HepG2 (cell line): ENCODE results near the gene SLC34A3. TPM values are rescaled to one million over a fixed set of nuclear protein-coding genes. Genes with fewer than 3 reads are reported as not detected.

Experiments used
- ATAC-seq: fragments of 200-7000 bp; cut with Tn5 transposase; 3 replicates; pipeline ENCODE4 v1.9.1; 2020; ENCODE audit warnings: mild to moderate bottlenecking, moderate library complexity
- BruUV-seq: library from RNA; stranded (reverse); fragments of 400-500 nt; replicated peaks from 2 replicates; lab custom pipeline; 2021; lab: Mats Ljungman, UMichigan
- CTCF ChIA-PET: fragments of 300-600 bp; formaldehyde crosslinking; extraction: SDS; loops from one replicate; lab custom pipeline; 2021; ENCODE audit warnings: low total read pairs, inconsistent platforms, low intra/inter-chr PET ratio; lab: Yijun Ruan, JAX
- POLR2A ChIA-PET: fragments of 350-600 bp; sonication (Branson Sonifier 250); formaldehyde crosslinking; loops from one replicate; lab custom pipeline; 2020; ENCODE audit warnings: antibody characterized with exemption, inconsistent platforms; lab: Yijun Ruan, JAX
- DNase-seq: peaks from one replicate; pipeline ENCODE4 v3.0.0-alpha.2; 2015; ENCODE audit warnings: low spot score
- FAIRE-seq: peaks from 3 replicates; lab custom pipeline; 2011; peaks lifted over from hg19 to GRCh38; lab: Jason Lieb, UNC
- H2AFZ ChIP-seq: one replicate; pipeline ENCODE4 v1.6.1; 2011; ENCODE audit warnings: low read length, inconsistent platforms
- H3K27ac ChIP-seq: fragments of 300-600 bp; 3 replicates; pipeline ENCODE4 v1.8.0; 2011; ENCODE audit warnings: mixed run types, mild to moderate bottlenecking, mixed read lengths, low read length, inconsistent platforms; ENCODE audit not compliant: insufficient read depth; ENCODE audit errors: extremely low read length
- H3K27me3 ChIP-seq, 2 experiments: fragments of 200-600 bp in 1 of 2; 2 replicates in 1 of 2; 3 replicates in 1 of 2; pipeline versions ENCODE4 v1.6.0 to v1.8.0; 2011; ENCODE audit warnings: low read length in 2 of 2, mild to moderate bottlenecking in 2 of 2, moderate library complexity in 2 of 2, inconsistent platforms in 1 of 2; ENCODE audit not compliant: insufficient read depth in 2 of 2, control insufficient read depth in 1 of 2
- H3K36me3 ChIP-seq, 2 experiments: fragments of 200-600 bp in 1 of 2; replicated peaks in 1 of 2; 2 replicates in 1 of 2; 3 replicates in 1 of 2; pipeline versions ENCODE4 v1.5.1 to v1.8.0; 2011; ENCODE audit warnings: low read length in 2 of 2, inconsistent platforms in 1 of 2; ENCODE audit not compliant: insufficient read depth in 2 of 2, control insufficient read depth in 1 of 2
- H3K4me1 ChIP-seq: 2 replicates; pipeline ENCODE4 v1.5.1; 2012; ENCODE audit warnings: low read length, inconsistent platforms; ENCODE audit not compliant: insufficient read depth
- H3K4me2 ChIP-seq: 2 replicates; pipeline ENCODE4 v1.6.0; 2011; ENCODE audit warnings: low read depth, low read length, inconsistent platforms
- H3K4me3 ChIP-seq, 3 experiments: fragments of 200-600 bp in 1 of 3; sonication (generic), shearing (Covaris generic) in 1 of 3; replicated peaks in 1 of 3; 2 replicates each; pipeline ENCODE4 v1.5.1; 2011 to 2016; ENCODE audit warnings: low read length in 3 of 3, inconsistent platforms in 2 of 3, low read depth in 2 of 3, mild to moderate bottlenecking in 2 of 3, control low read depth in 1 of 3, mixed read lengths in 1 of 3; ENCODE audit not compliant: insufficient read depth in 1 of 3
- H3K79me2 ChIP-seq: one replicate; pipeline ENCODE4 v1.6.1; 2011; ENCODE audit warnings: low read length, inconsistent platforms; ENCODE audit not compliant: insufficient read depth
- H3K9ac ChIP-seq: 2 replicates; pipeline ENCODE4 v1.6.0; 2011; ENCODE audit warnings: mild to moderate bottlenecking, low read depth, low read length, inconsistent platforms; ENCODE audit not compliant: insufficient read depth
- H3K9me3 ChIP-seq: 2 replicates; pipeline ENCODE4 v1.5.1; 2012; ENCODE audit warnings: mild to moderate bottlenecking, low read length
- H4K20me1 ChIP-seq: 2 replicates; pipeline ENCODE4 v1.6.0; 2011; ENCODE audit warnings: inconsistent platforms, mild to moderate bottlenecking, low read length, moderate library complexity; ENCODE audit not compliant: insufficient read depth
- ARID2 ChIP-seq: sonication (generic); formaldehyde crosslinking; IDR thresholded peaks from 2 replicates; pipeline ENCODE4 v1.8.1; 2022; ENCODE audit warnings: mild to moderate bottlenecking, missing genetic modification reagents, borderline replicate concordance
- ELK4 ChIP-seq: sonication (generic); formaldehyde crosslinking; IDR thresholded peaks from 2 replicates; pipeline ENCODE4 v1.9.0; 2021; ENCODE audit warnings: missing genetic modification reagents, borderline replicate concordance
- HDAC2 ChIP-seq: sonication (generic); formaldehyde crosslinking; IDR thresholded peaks from 2 replicates; pipeline ENCODE4 v1.4.0; 2020; ENCODE audit warnings: missing genetic modification reagents
- HNF1B ChIP-seq: sonication (generic); formaldehyde crosslinking; IDR thresholded peaks from 2 replicates; pipeline ENCODE4 v1.5.1; 2020; ENCODE audit warnings: mild to moderate bottlenecking, moderate library complexity, missing genetic modification reagents
- IKZF5 ChIP-seq: IDR thresholded peaks from 2 replicates; pipeline ENCODE4 v1.6.1; 2018; ENCODE audit warnings: missing genetic modification reagents, mild to moderate bottlenecking, missing compliant biosample characterization
- KDM2A ChIP-seq: sonication (generic); formaldehyde crosslinking; IDR thresholded peaks from 2 replicates; pipeline ENCODE4 v1.4.0; 2020; ENCODE audit warnings: low read depth, missing genetic modification reagents, borderline replicate concordance
- THAP8 ChIP-seq: sonication (generic); formaldehyde crosslinking; IDR thresholded peaks from 2 replicates; pipeline ENCODE4 v1.5.1; 2020; ENCODE audit warnings: missing genetic modification reagents, mild to moderate bottlenecking, borderline replicate concordance
- ZNF501 ChIP-seq: sonication (generic); formaldehyde crosslinking; IDR thresholded peaks from 2 replicates; pipeline ENCODE4 v1.5.1; 2020; ENCODE audit warnings: mild to moderate bottlenecking, moderate library complexity, missing genetic modification reagents
- ZNF589 ChIP-seq: sonication (generic); formaldehyde crosslinking; conservative IDR thresholded peaks from 2 replicates; pipeline ENCODE4 v1.8.0; 2022; ENCODE audit warnings: mild to moderate bottlenecking, moderate library complexity, missing genetic modification reagents
- ZNF768 ChIP-seq: sonication (generic); formaldehyde crosslinking; IDR thresholded peaks from 2 replicates; pipeline ENCODE4 v1.4.0; 2020; ENCODE audit warnings: missing genetic modification reagents
- WGBS: methylation state at CpG from one replicate; pipeline ENCODE4 v1.1.6; 2017; ENCODE audit warnings: low lambda C conversion rate; 5-methylcytosine and 5-hydroxymethylcytosine counted together
- in situ Hi-C: cut with HindIII; loops from 2 replicates; pipeline ENCODE4 v1.10.0; 2017; ENCODE audit warnings: low pct_unique_long_range_greater_than_20kb; ENCODE audit not compliant: extremely low pct_ligation_motif_present
- intact Hi-C: fragments of 100-400 bp; cut with micrococcal nuclease; formaldehyde crosslinking; loops from one replicate; pipeline ENCODE4 v1.10.0; 2022; ENCODE audit not compliant: unreplicated experiment
- polyA plus RNA-seq, 8 experiments: library from polyadenylated mRNA; depleted of rRNA in 3 of 8; stranded (reverse) in 7 of 8; unstranded in 1 of 8; fragments of >200 nt; fragmentation: Illumina TruSeq in 4 of 8; extraction: Trizol in 4 of 8; gene quantifications; 2 replicates each; pipeline versions ENCODE4 v1.2.1 to v1.2.3, GENCODE V29; 2011 to 2016; ENCODE audit warnings: low read depth in 4 of 8, missing spikeins in 1 of 8, mixed read lengths in 1 of 8; ENCODE audit not compliant: insufficient read depth in 1 of 8
- total RNA-seq, 5 experiments: library from RNA; depleted of rRNA; stranded (reverse); fragments of >200 nt; fragmentation: Illumina TruSeq; extraction: Trizol; gene quantifications; 2 replicates each; pipeline ENCODE4 v1.2.3, GENCODE V29; 2016; ENCODE audit warnings: low read depth in 1 of 5
- TF ChIP-seq, protein P1 (sequence below): sonication (generic); formaldehyde crosslinking; IDR thresholded peaks from 2 replicates; pipeline ENCODE4 v1.8.0; 2022; ENCODE audit warnings: missing genetic modification reagents, mild to moderate bottlenecking, moderate library complexity, borderline replicate concordance
- TF ChIP-seq, protein P2 (sequence below): sonication (generic); formaldehyde crosslinking; IDR thresholded peaks from 2 replicates; pipeline ENCODE4 v1.8.1; 2023; ENCODE audit warnings: mild to moderate bottlenecking, missing genetic modification reagents

Gene SLC34A3
- total and polyA plus RNA-seq, 2 of the 13 experiments (the other 11 are each of a cell fraction or from before 2014, with no cell fraction given): 0.07 to 1.0 TPM

DNA sequence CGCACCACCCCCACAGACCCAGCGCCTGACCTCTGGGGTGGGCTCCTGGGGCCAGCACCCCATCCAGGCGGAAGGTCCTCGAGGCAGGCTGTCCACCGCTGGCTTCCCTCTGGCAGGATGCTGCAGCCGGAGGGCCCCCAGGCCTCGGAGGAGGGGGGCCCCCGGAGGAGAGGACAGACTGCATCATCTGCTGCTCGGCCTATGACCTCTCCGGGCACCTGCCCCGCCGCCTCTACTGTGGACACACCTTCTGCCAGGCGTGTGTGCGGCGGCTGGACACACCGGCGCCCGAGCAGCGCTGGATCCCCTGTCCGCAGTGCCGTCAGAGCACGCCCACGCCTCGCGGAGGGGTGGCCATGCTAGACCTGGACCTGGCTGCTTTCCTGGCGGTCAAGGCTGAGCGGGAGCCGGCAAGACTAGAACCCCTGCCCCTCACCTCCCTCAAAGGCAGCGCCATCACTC, 2.2 kb upstream of the SLC34A3 start:
- Histone ChIP-seq H3K27me3 (no peaks in the 10 kb centered on the region), H3K4me2 (peak overlapping the region; percentile 96), H3K9ac (0 out of 2 replicates have a peak overlapping the region, but pooled peaks have one; percentile 65), H2AFZ (no peak overlapping the region), H3K36me3 (no peaks in the 10 kb centered on the region), H3K27ac (no peak overlapping the region), H3K9me3 (no peaks in the 10 kb centered on the region), H3K4me3 (peak overlapping the region; percentile 53 to 72 (median 62); a peak in 5 of 6 replicates), H3K79me2 (no peaks in the 10 kb centered on the region), H3K4me1 (peaks cover 77% of the 10 kb centered on the region), H4K20me1 (no peaks in the 10 kb centered on the region)
- intact Hi-C loops: no loop called here
- peak; percentile 5 for ATAC-seq
- no peak for FAIRE-seq
- ChIA-PET CTCF (interaction anchor here (1.1 to 1.5 kb wide), 2 partner anchors 52 to 65 kb away, joined by 3 to 8 read pairs; no protein-coding TSS in a partner anchor), POLR2A (interaction anchor here (1.5 to 13.4 kb wide), 4 partner anchors 12 to 110 kb away, joined by 4 to 225 read pairs (median 12); partner anchors contain the start of genes ANAPC2, NDOR1, SSNA1 and TMEM203)
- DNase-seq: no peak
- WGBS: 9% methylated on average over 13 of the region's 29 CpGs
- in situ Hi-C loops: loop anchor here (5.0 kb wide), 2 partner anchors 41 to 116 kb away; partner anchors contain the start of genes ANAPC2, DPP7 and SSNA1
- BruUV-seq: no TSS peak
- peak; percentile 6; the same call in 1 of the 2 replicates for TF ChIP-seq ZNF768
- TF ChIP-seq, protein P1, sequence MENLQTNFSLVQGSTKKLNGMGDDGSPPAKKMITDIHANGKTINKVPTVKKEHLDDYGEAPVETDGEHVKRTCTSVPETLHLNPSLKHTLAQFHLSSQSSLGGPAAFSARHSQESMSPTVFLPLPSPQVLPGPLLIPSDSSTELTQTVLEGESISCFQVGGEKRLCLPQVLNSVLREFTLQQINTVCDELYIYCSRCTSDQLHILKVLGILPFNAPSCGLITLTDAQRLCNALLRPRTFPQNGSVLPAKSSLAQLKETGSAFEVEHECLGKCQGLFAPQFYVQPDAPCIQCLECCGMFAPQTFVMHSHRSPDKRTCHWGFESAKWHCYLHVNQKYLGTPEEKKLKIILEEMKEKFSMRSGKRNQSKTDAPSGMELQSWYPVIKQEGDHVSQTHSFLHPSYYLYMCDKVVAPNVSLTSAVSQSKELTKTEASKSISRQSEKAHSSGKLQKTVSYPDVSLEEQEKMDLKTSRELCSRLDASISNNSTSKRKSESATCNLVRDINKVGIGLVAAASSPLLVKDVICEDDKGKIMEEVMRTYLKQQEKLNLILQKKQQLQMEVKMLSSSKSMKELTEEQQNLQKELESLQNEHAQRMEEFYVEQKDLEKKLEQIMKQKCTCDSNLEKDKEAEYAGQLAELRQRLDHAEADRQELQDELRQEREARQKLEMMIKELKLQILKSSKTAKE (CRISPR knock-in tag): 0 out of 2 replicates have a peak, but pooled peaks have one; percentile 30
- peak; percentile 47; the same call in 1 of the 2 replicates for TF ChIP-seq ZNF501 (CRISPR knock-in tag)
- peak; percentile 28; the same call in 1 of the 2 replicates for TF ChIP-seq HDAC2
- no peak for TF ChIP-seq ELK4 (CRISPR knock-in tag)
- TF ChIP-seq ARID2 (CRISPR knock-in tag): 0 out of 2 replicates have a peak, but pooled peaks have one; percentile 67
- TF ChIP-seq HNF1B (CRISPR knock-in tag): 0 out of 2 replicates have a peak, but pooled peaks have one; percentile 36
- TF ChIP-seq IKZF5: 0 out of 2 replicates have a peak, but pooled peaks have one; percentile 38
- no peak for TF ChIP-seq ZNF589
- peak; percentile 77 for TF ChIP-seq KDM2A (CRISPR knock-in tag)
- TF ChIP-seq, protein P2, sequence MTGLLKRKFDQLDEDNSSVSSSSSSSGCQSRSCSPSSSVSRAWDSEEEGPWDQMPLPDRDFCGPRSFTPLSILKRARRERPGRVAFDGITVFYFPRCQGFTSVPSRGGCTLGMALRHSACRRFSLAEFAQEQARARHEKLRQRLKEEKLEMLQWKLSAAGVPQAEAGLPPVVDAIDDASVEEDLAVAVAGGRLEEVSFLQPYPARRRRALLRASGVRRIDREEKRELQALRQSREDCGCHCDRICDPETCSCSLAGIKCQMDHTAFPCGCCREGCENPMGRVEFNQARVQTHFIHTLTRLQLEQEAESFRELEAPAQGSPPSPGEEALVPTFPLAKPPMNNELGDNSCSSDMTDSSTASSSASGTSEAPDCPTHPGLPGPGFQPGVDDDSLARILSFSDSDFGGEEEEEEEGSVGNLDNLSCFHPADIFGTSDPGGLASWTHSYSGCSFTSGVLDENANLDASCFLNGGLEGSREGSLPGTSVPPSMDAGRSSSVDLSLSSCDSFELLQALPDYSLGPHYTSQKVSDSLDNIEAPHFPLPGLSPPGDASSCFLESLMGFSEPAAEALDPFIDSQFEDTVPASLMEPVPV: peak; percentile 25; the same call in 1 of the 2 replicates
- TF ChIP-seq THAP8 (CRISPR knock-in tag): 0 out of 2 replicates have a peak, but pooled peaks have one; percentile 77
